Left forelimb (tissue), 1 donor: ENCODE results near the gene RPUSD4.

ENCODE experiments used
- DNase-seq: peaks from one replicate; pipeline ENCODE4 v3.0.0-alpha.2; 2018; ENCODE audit warnings: low spot score

RPUSD4 gene

DNA sequence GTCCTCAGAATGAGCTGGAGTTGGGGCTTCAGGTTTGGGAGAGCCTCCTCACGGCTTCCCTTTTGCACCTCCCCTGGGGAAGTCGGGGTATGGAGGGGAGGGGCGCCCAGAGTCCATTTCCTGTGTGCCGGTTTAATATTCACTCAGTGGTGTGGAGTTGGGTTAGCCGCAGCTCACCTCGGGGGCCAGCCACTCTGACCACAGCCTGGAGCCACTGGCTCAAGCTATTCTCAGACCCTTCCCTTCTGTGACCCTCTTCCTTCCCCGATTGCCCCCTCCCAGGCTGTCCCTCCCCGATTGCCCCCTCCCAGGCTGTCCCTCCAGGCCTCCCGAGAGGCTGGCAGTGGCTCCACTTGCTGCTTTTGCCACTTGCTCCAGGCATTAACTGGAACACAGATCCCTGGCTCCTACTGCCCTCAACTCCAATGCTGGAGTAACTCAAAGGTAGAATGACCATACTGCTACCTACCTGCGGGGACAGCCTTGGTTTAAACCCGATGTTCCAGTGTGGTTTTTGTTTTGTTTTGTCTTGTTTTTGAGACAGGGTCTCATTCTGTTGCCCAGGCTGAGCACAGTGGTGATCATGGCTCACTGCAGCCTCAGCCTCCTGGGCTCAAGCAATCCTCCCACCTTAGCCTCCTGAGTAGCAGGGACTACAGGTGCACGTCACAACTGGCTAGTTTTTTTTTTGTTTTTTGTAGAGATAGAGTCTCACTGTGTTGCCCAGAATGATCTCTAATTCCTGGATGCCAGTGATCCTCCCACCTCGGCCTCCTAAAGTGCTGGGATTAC lies 29.3 kb downstream of the RPUSD4 start:
- DNase-seq: no peak

DNA sequence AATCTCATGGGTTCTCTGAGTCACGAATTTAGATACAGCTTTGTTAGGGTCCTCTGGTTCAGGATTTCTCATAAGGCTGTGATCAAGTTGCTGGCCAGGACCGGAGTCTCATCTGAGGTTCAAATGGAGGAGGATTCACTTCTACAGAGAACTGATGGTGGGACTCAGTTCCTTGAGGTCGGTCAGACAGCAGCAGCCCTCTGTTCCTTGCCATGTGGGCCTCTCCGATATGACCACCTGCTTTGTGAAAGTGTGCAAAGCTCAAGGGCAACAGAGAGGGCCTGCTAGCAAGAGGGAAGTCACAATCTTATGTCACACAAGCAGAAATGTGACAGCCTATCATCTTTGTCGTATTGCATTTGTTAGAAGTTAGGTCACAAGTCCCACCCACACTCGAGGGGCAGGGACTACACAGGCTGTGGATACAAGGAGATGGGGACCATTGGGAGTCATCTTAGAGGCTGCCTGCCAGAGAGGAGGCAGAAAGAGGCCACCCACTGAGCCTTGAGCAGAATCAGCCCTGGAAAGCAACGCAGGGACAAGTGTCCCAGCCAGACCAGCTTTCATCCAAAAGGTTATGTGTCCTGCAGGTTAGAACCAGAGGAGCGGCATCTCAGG lies 34.5 kb downstream of the RPUSD4 start:
- DNase-seq: no peak

GRCh38 chr11:126175393-126175792 lies 36.1 kb downstream of the RPUSD4 start:
- no peak for DNase-seq

DNA sequence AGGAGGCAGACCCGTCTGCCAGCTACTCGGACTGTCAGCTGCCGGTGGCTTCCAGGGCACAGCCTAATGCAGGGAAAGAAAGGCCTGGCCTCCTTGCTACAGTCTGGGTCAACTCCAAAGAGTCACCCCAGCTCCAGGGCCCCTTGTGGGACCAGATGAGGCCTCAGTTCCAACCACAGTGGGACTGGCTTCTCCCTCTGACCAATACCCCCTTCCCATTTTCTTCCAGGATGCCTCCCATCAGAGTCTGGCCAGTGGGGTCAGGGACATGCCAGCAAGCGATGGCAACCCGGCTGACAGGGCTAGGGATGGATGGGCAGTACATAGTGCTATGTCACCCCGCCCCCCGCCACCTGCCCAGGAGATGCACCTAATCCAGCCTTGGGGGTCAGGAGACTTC lies 36.6 kb downstream of the RPUSD4 start:
- no peak for DNase-seq

DNA sequence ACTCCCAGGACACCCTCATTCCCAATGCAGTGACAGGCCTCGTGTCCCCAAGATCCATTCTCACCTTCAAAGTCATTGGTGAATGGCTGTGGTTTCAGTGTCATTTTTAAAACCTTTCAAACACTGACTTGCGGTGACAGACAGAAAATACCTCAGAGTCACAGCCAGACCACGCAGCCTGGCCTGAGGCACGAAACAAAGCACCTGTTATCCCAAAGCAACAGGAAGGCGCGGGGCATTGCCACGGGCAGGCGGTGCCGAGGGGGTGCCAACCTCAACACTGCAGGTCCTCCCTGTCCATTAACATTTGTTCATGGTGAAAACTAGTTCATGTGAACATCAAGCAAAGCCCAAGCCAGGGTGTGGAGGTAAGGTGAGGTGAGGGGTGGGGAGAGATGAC lies 38.2 kb downstream of the RPUSD4 start:
- DNase-seq: no peak

DNA sequence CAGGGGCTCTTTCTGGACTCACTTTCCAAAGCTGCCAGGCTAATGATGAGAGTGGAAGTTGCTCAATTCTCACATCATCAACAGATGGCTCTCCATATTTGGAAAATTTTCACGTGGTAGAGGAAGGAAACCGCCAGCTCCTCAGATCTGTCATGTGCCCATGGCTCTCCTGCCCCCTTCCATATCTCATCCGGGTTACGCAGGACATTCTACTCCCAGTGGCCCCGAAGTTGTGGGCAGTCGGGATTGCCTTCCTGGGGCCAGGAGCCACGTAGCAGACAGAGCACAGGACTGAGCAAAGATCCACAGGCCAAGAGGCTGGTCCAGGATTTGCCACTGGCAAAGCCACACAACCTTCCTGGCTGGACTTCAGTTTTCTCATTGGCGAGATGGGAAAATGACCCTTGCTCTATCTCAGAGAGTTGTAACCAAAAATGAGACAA lies 38.8 kb downstream of the RPUSD4 start:
- no peak for DNase-seq

- no peak for DNase-seq
Observed at GRCh38 chr11:126169291-126169690, 42.2 kb downstream of the RPUSD4 start.

DNA sequence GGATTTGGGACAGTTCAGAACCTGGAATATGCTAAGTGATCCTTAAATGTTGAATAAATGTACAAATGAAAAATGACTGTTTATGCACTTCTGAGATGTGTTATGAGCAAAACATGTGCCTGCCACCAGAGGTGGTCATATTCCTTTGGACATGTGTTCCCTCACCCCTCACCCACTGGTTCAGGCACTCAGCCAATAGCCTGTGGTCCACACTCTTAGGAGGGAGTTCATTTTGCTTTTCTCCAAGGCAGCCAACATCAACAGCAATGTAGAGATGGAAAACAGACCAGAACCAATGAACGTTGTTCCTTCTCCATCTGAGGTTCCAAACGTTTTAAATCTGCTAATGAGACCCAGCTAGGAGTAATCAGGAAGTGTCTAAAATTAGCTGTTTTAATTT lies 44.0 kb downstream of the RPUSD4 start:
- DNase-seq: no peak

GRCh38 chr11:126166413-126166812 lies 45.0 kb downstream of the RPUSD4 start:
- no peak for DNase-seq

GRCh38 chr11:126165757-126166156 lies 45.7 kb downstream of the RPUSD4 start:
- no peak for DNase-seq

- no peak for DNase-seq
Observed at GRCh38 chr11:126165311-126165720, 46.1 kb downstream of the RPUSD4 start.

DNA sequence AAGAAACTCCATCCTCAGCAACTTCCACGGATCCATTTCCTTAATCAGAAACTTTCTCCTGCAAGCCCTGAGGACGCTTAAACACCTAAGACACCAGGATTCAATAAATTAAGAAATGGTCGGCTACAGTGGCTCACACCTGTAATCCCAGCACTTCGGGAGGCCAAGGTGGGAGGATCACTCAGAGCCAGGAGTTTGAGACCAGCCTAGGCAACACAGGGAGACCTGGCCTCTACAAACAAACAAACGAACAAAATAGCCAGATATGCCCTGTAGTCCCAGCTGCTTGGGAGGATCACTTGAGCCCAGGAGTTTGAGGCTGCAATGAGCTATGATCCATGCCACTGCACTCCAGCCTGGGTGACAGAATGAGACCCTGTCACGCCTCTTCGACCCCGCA lies 46.7 kb downstream of the RPUSD4 start:
- DNase-seq: no peak

DNA sequence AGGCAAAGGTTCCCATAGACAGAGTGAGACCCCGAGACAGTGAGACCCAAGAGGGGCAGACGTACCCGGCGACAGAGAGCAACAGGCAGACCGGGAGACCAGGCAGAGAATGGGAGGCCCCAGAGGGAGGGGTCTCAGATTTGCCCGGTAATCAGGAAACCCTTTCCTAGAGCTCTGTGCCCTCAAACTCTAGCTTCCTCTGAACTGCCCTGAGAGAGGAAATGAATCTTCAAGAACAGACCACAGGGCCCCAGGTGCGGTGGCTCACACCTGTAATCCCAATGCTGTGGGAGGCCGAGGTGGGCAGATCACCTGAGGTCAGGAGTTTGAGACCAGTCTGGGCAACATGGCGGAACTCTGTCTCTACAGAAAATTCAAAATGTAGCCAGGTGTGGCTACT lies 47.7 kb downstream of the RPUSD4 start:
- no peak for DNase-seq

DNA sequence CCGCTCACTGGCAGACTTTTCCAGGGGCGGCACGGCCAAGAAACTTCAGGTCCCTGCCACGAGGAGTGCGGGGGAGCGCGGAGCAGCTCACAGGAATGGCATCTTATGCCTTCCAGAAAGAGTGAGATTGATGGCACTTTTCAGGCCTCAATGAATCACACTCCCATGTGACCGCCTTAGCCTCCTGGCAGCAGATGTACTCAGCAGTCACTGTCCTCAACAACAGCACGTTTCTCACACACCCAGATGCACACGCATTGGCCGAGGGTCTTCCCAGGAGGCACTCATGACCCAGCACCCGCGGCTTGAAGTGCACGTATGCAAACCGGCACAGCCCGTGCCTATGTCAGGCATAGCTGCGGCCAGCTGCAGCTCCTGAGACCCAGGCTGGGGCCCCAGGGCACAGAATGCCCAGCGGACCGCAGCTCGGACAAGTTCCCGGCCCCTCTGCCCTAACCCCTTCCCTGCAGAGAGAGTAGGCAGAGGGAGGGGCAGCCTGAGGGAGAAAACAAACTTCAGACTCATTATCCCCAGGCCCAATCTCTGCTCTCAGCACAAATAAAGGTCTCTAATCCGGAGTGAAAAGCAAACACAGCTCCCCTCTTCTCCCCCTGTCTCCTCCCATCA lies 48.3 kb downstream of the RPUSD4 start:
- DNase-seq: no peak

DNA sequence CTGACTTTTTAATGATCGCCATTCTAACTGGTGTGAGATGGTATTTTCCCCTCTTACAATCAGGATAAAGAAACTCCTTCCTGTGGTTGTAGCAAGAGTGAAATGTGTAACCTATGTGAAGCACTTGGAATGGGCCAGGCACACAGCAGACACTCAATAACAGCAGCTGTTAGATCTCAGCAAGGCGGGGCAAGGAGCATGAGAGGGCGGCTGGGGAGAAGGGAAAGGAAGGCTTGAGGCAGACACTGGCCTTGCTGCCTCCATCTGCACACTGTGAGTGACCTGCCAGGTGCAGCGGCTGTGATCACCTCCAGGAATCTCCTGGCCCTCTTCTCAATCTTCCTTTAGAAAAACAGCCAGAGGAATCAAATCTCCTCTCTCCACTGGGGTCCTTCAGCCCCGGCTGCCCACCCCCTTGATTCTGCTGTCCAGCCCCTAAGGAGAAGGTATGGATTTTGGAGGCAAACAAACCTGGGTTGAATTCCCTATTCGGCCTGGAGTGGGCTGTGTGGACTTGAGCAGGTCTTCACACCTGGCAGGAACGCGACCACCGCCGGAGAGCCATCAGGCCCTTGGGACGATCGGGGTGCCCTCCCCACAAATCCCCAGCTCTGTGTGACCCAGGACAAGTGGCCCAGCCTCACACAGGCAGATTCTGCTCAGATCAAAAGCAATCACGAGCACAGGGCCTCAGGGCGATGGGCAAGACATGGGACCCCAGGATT lies 49.0 kb downstream of the RPUSD4 start:
- DNase-seq: no peak

GRCh38 chr11:126161023-126161391 lies 50.4 kb downstream of the RPUSD4 start:
- peak; percentile 61 for DNase-seq

DNA sequence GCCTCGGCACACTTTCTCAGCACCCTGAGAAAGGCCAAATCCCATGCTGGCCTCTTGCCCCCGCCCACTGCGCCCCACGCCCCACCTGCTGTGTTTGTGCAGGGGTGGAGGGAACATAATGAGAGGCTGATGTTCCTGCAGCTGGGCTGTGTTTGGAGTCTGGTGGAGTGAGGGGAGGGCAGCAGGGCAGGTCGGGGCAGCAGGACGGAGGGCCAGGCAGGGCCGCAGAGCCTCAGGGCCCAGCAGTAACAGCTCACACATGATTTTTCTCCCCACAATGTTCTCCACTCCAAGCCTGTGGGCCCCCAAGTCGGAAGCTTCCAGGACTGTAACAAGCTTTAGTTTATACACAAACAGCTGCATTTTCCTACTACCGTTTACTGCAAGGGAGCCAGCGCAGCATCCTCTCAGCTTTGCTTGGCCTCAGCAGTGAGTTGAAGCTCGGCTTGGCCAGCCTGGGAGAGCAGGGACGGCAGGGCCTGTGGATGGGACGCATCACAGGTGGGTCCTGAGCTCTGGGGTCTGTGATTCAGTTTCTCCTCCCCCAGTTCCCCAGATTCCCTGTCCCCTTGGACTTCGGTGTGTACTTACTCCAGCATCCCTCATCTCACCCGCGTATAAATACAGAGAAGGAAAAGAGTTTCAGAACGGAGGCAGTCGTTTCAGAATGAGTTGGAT lies 51.0 kb downstream of the RPUSD4 start:
- no peak for DNase-seq

- DNase-seq: no peak
Observed at GRCh38 chr11:126159719-126160344, 51.6 kb downstream of the RPUSD4 start.

DNA sequence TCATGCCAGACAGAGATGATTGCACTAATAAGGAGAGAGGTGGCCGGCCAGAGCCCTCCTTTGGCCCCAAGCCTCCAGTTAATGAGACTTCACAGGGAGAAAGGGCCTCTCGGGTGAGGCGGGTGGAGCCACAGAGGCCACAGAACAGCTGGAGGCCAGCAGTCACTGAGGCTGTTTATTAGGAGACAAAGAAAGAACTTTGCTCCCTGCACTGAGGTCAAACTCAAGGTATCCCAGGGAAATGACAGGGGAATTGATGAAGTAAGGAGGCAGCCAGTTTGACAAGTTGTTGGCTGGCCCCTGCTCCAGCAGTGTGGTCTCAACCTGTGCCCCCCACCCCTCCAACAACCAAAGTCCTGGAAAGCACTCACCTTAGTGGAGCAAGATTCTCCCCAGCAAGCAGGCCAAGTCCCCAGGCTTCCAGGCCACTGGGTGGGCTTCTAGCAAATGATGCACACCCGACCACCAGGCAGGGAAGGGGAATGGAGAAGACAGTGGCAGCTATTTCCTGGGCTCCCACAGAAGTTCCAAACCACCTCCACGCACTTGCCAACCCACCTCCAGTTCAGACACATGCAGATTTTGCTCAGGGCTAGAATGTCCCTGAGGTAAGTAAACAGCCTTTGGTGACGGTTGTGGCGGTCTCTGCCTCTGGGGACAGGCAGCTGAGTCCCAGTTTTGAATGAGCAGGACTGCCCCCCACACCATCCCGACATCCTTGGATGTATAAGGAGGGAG lies 53.2 kb downstream of the RPUSD4 start:
- no peak for DNase-seq

GRCh38 chr11:126157326-126158030 lies 54.0 kb downstream of the RPUSD4 start:
- DNase-seq: no peak
